ENCODE data around the gene APOLD1. TPM values are rescaled to one million over a fixed set of nuclear protein-coding genes. Genes with fewer than 3 reads are reported as not detected.
"Not testable (repeated sequence)": the region's sequence is repeated elsewhere in the genome, so short reads cannot be mapped to it uniquely, and the experiment has no call there.

APOLD1 gene
- total RNA-seq, 2 experiments from 2014 or later = 3.5 to 7.0 TPM

GRCh38 chr12:12821975-12822374 is 36.5 kb downstream of the APOLD1 start:
- peaks cover 73% of the 10 kb centered on the region for H3K36me3 Mint-ChIP-seq (ENCODE audit: low read depth)
- H3K4me1 Mint-ChIP-seq = peaks cover 38% of the 10 kb centered on the region
- CTCF ChIA-PET = interaction anchor here (0.6 to 1.7 kb wide), 5 partner anchors 8 to 445 kb away, joined by 3 to 11 read pairs (median 4); no protein-coding TSS in a partner anchor
- POLR2A ChIA-PET = no interaction called here
- H3K27me3 Mint-ChIP-seq = no peaks in the 10 kb centered on the region
- ATAC-seq = no peak
- no peak overlapping the region for H3K4me3 Mint-ChIP-seq
- DNase-seq = no peak
- intact Hi-C loops (cut with DNase I, micrococcal nuclease) = no loop called here
- no peaks in the 10 kb centered on the region for H3K9me3 Mint-ChIP-seq (ENCODE audit: low read depth)
- H3K27ac Mint-ChIP-seq = no peak overlapping the region

- intact Hi-C loops (cut with DNase I, micrococcal nuclease) = no loop called here
- Mint-ChIP-seq H3K36me3 (ENCODE audit: low read depth) (peaks cover 73% of the 10 kb centered on the region), H3K4me3 (no peak overlapping the region)
Measured at GRCh38 chr12:12822886-12823285, 37.4 kb downstream of the APOLD1 start.

DNA sequence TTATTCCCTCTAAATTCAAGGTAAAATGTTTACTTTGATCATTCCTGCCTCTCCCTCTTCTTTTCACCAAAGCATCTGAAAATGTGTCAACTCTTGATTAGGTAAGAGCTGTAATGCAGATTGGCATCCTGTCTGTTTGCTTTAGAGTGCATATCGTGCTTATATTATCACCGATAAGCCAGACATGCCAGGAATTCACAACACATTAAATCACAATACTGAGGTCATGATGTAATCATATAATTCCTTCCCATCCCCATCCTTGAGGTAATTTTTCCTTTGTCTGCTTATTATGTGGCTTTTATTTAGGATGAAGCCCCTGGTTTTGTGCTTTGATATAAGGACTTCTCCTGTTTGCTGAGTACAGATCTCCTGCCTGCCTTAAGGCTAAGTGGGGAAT is 37.8 kb downstream of the APOLD1 start:
- Mint-ChIP-seq H3K4me3 (no peak overlapping the region), H3K27ac (peak overlapping the region; percentile 1), H3K36me3 (ENCODE audit: low read depth) (peaks cover 72% of the 10 kb centered on the region), H3K9me3 (ENCODE audit: low read depth) (no peaks in the 10 kb centered on the region), H3K4me1 (peaks cover 28% of the 10 kb centered on the region), H3K27me3 (no peaks in the 10 kb centered on the region)
- ATAC-seq (no peak), DNase-seq (no peak)
- ChIA-PET CTCF (no interaction called here), POLR2A (interaction anchor here (1.1 kb wide), 1 partner anchor 27 kb away, joined by 3 read pairs; no protein-coding TSS in a partner anchor)
- intact Hi-C loops (cut with DNase I, micrococcal nuclease) = no loop called here

More at GRCh38 chr12:12822886-12823285, 37.4 kb downstream of the APOLD1 start:
- H3K4me1 Mint-ChIP-seq = peaks cover 30% of the 10 kb centered on the region
- H3K9me3 Mint-ChIP-seq (ENCODE audit: low read depth) = no peaks in the 10 kb centered on the region
- ATAC-seq (no peak), DNase-seq (no peak)
- ChIA-PET POLR2A (interaction anchor here (1.1 kb wide), 1 partner anchor 27 kb away, joined by 3 read pairs; no protein-coding TSS in a partner anchor), CTCF (interaction anchor here (0.8 to 1.4 kb wide), 3 partner anchors 9 to 446 kb away, joined by 4 to 5 read pairs (median 4); no protein-coding TSS in a partner anchor)
- no peaks in the 10 kb centered on the region for H3K27me3 Mint-ChIP-seq
- peak overlapping the region; percentile 1 for H3K27ac Mint-ChIP-seq

- Mint-ChIP-seq H3K27me3 (no peaks in the 10 kb centered on the region), H3K4me3 (no peak overlapping the region), H3K36me3 (ENCODE audit: low read depth) (peaks cover 70% of the 10 kb centered on the region), H3K4me1 (peaks cover 22% of the 10 kb centered on the region), H3K27ac (no peak overlapping the region), H3K9me3 (ENCODE audit: low read depth) (no peaks in the 10 kb centered on the region)
- ChIA-PET CTCF (no interaction called here), POLR2A (interaction anchor here (1.1 kb wide), 1 partner anchor 26 kb away, joined by 3 read pairs; no protein-coding TSS in a partner anchor)
- intact Hi-C loops (cut with DNase I, micrococcal nuclease) = no loop called here
- no peak for ATAC-seq
- no peak for DNase-seq
Measured at GRCh38 chr12:12823811-12824210, 38.4 kb downstream of the APOLD1 start.

GRCh38 chr12:12835378-12836146 is 50.1 kb downstream of the APOLD1 start:
- ChIA-PET POLR2A (no interaction called here), CTCF (interaction anchor here (0.6 to 2.5 kb wide), 4 partner anchors 14 to 205 kb away, joined by 3 to 11 read pairs (median 3); partner anchors contain the start of gene DDX47)
- ATAC-seq = no peak
- intact Hi-C loops (cut with DNase I, micrococcal nuclease) = loop anchor here (2.0 to 5.0 kb wide), 7 partner anchors 47 to 377 kb away; partner anchors contain the start of genes APOLD1 (in 1 of the 2) and HEBP1 (in 1 of the 2)
- peaks cover 51% of the 10 kb centered on the region for H3K36me3 Mint-ChIP-seq (ENCODE audit: low read depth)
- no peak overlapping the region for H3K27ac Mint-ChIP-seq
- peaks cover 7% of the 10 kb centered on the region for H3K9me3 Mint-ChIP-seq (ENCODE audit: low read depth)
- peaks cover 44% of the 10 kb centered on the region for H3K4me1 Mint-ChIP-seq
- H3K27me3 Mint-ChIP-seq = no peaks in the 10 kb centered on the region
- H3K4me3 Mint-ChIP-seq = no peak overlapping the region
- no peak for DNase-seq

DNA sequence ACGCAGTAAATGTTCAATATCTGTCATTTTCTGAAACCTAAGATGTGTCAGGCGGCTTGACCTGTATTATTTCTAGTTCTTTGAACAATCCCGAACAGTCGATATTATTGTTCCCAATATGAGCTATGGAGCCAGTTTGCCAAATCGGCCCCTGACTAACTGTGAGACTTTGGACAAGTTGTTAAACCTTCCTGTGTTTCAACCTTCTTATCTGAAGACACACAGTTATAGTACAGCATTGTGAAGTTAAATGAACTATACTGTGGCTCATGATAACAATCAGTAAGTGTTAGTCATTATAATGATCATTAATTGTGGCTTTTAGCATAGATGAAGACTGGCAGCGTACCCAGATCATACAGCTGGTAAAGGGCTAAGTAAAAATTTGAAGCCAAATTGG is 51.1 kb downstream of the APOLD1 start:
- peaks cover 7% of the 10 kb centered on the region for H3K9me3 Mint-ChIP-seq (ENCODE audit: low read depth)
- CTCF ChIA-PET = interaction anchor here (0.6 to 2.7 kb wide), 25 partner anchors 8 to 338 kb away, joined by 3 to 16 read pairs (median 4); partner anchors contain the start of genes APOLD1, DDX47 and GPRC5A
- peaks cover 44% of the 10 kb centered on the region for H3K4me1 Mint-ChIP-seq
- no peak overlapping the region for H3K4me3 Mint-ChIP-seq
- DNase-seq (no peak), ATAC-seq (no peak)
- intact Hi-C loops (cut with DNase I, micrococcal nuclease) = loop anchor here (2.0 to 5.0 kb wide), 7 partner anchors 48 to 376 kb away; partner anchors contain the start of genes APOLD1 (in 1 of the 2) and HEBP1 (in 1 of the 2)
- POLR2A ChIA-PET = interaction anchor here (1.2 kb wide), 1 partner anchor 49 kb away, joined by 4 read pairs; no protein-coding TSS in a partner anchor
- no peak overlapping the region for H3K27ac Mint-ChIP-seq
- H3K36me3 Mint-ChIP-seq (ENCODE audit: low read depth) = peaks cover 51% of the 10 kb centered on the region
- no peaks in the 10 kb centered on the region for H3K27me3 Mint-ChIP-seq

- Mint-ChIP-seq H3K36me3 (ENCODE audit: low read depth) (peaks cover 46% of the 10 kb centered on the region), H3K27ac (peak overlapping the region; percentile 77), H3K27me3 (no peaks in the 10 kb centered on the region), H3K4me1 (peaks cover 44% of the 10 kb centered on the region), H3K4me3 (no peak overlapping the region), H3K9me3 (ENCODE audit: low read depth) (peaks cover 7% of the 10 kb centered on the region)
- peak; percentile 95 for ATAC-seq
- CTCF ChIA-PET = interaction anchor here (0.5 to 2.7 kb wide), 35 partner anchors 8 to 607 kb away, joined by 3 to 16 read pairs (median 4); partner anchors contain the start of genes APOLD1, BORCS5, DDX47 and GPRC5A
- peak; percentile 76 for DNase-seq
- intact Hi-C loops (cut with DNase I, micrococcal nuclease) = loop anchor here (1.0 to 5.0 kb wide), 8 partner anchors 48 to 376 kb away; partner anchors contain the start of genes APOLD1 (in 1 of the 2) and HEBP1 (in 1 of the 2)
- POLR2A ChIA-PET = interaction anchor here (1.2 kb wide), 1 partner anchor 50 kb away, joined by 4 read pairs; no protein-coding TSS in a partner anchor
Measured at GRCh38 chr12:12837025-12837812, 51.8 kb downstream of the APOLD1 start.

GRCh38 chr12:12837813-12838153 is 52.3 kb downstream of the APOLD1 start:
- Mint-ChIP-seq H3K9me3 (ENCODE audit: low read depth) (peaks cover 6% of the 10 kb centered on the region), H3K4me3 (no peak overlapping the region), H3K27ac (peak overlapping the region; percentile 77), H3K36me3 (ENCODE audit: low read depth) (peaks cover 44% of the 10 kb centered on the region), H3K4me1 (peaks cover 40% of the 10 kb centered on the region), H3K27me3 (no peaks in the 10 kb centered on the region)
- ChIA-PET POLR2A (interaction anchor here (0.6 to 1.2 kb wide), 2 partner anchors 50 to 252 kb away, joined by 3 to 4 read pairs; no protein-coding TSS in a partner anchor), CTCF (interaction anchor here (0.5 to 2.7 kb wide), 14 partner anchors 9 to 608 kb away, joined by 3 to 16 read pairs (median 4); partner anchors contain the start of genes APOLD1, BORCS5, DDX47 and GPRC5A)
- ATAC-seq (no peak), DNase-seq (no peak)
- intact Hi-C loops (cut with DNase I, micrococcal nuclease) = loop anchor here (1.0 to 5.0 kb wide), 9 partner anchors 49 to 375 kb away; partner anchors contain the start of genes APOLD1 (in 1 of the 2) and HEBP1 (in 1 of the 2)

DNA sequence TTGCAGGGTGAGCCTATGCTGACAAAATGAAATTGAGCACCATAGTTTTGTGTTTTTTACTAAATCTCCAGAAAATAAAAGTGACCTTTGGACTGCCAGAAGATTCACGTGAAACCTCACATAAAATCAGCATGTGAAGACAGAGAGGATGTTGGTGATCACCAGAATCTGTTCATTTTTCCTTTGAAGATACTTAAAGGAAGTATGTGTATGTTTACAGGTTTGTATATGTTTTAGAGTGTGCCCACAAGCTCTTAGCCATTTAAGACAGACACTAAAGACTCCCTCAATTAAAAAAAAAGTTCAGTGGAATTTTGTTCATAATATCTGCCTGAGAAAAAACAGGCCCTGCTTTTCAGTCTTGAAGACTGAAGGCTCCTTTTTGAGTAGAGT is 53.5 kb downstream of the APOLD1 start:
- H3K4me1 Mint-ChIP-seq = peaks cover 32% of the 10 kb centered on the region
- ATAC-seq (no peak), DNase-seq (no peak)
- ChIA-PET POLR2A (interaction anchor here (0.6 kb wide), 1 partner anchor 13 kb away, joined by 3 read pairs; no protein-coding TSS in a partner anchor), CTCF (interaction anchor here (0.6 to 2.7 kb wide), 7 partner anchors 8 to 437 kb away, joined by 3 to 16 read pairs (median 5); partner anchors contain the start of genes DDX47 and GPRC5A)
- H3K4me3 Mint-ChIP-seq = no peak overlapping the region
- intact Hi-C loops (cut with DNase I, micrococcal nuclease) = loop anchor here (5.0 kb wide), 3 partner anchors 52 to 373 kb away; partner anchors contain the start of genes APOLD1 (in 1 of the 2) and HEBP1 (in 1 of the 2)
- H3K9me3 Mint-ChIP-seq (ENCODE audit: low read depth) = peaks cover under 1% of the 10 kb centered on the region
- no peaks in the 10 kb centered on the region for H3K27me3 Mint-ChIP-seq
- peak overlapping the region; percentile 77 for H3K27ac Mint-ChIP-seq
- H3K36me3 Mint-ChIP-seq (ENCODE audit: low read depth) = peaks cover 34% of the 10 kb centered on the region

DNA sequence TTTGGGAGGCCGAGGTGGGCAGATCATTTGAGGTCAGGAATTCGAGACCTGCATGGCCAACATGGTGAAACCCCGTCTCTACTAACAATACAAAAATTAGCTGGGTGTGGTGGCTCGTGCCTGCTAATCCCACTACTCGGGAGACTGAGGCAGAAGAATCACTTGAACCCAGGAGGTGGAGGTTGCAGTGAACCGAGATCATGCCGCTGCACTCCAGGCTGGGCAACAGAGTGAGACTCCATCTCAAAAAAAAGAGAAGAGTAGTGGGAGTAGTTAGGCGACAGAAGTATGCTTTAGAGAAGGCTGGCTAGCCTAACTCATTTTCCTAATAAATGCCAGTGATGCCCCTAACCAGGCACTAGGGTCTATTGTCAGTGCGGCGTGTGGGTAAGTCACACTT is 54.0 kb downstream of the APOLD1 start:
- DNase-seq; H3K27me3 Mint-ChIP-seq; H3K27ac Mint-ChIP-seq; H3K4me3 Mint-ChIP-seq; CTCF ChIA-PET; H3K9me3 Mint-ChIP-seq (ENCODE audit: low read depth); ATAC-seq: not testable (repeated sequence)
- H3K36me3 Mint-ChIP-seq (ENCODE audit: low read depth) = peaks cover 32% of the 10 kb centered on the region
- intact Hi-C loops (cut with DNase I, micrococcal nuclease) = loop anchor here (5.0 kb wide), 3 partner anchors 52 to 373 kb away; partner anchors contain the start of genes APOLD1 (in 1 of the 2) and HEBP1 (in 1 of the 2)
- H3K4me1 Mint-ChIP-seq = peaks cover 32% of the 10 kb centered on the region
- POLR2A ChIA-PET = interaction anchor here (0.6 kb wide), 1 partner anchor 14 kb away, joined by 3 read pairs; no protein-coding TSS in a partner anchor

Measured in activated CD4-positive, alpha-beta T cell treated with anti-CD3 and anti-CD28 coated beads for 36 hours (primary cell).